Endothelial cell of umbilical vein (primary cell): ENCODE measurements around the gene APOH. TPM values are rescaled to one million over a fixed set of nuclear protein-coding genes. Genes with fewer than 3 reads are reported as not detected.

Source experiments
- BruUV-seq: library from RNA; stranded (reverse); fragments of 400-500 nt; replicated peaks from 2 replicates; lab custom pipeline; 2021; lab: Mats Ljungman, UMichigan
- CTCF ChIA-PET: fragments of 300-600, 350-600 bp; sonication (Branson Sonifier 250); formaldehyde crosslinking; loops from one replicate; lab custom pipeline; 2021; ENCODE audit warnings: antibody characterized with exemption, inconsistent platforms; lab: Charles Lee
- POLR2A ChIA-PET: fragments of 300-600, 350-600 bp; sonication (Branson Sonifier 250); formaldehyde crosslinking; loops from one replicate; lab custom pipeline; 2021; ENCODE audit warnings: antibody characterized with exemption, inconsistent platforms; lab: Charles Lee
- DNase-seq: peaks from one replicate; pipeline ENCODE4 v3.0.0-alpha.2; 2011; ENCODE audit warnings: low read depth, low spot score
- FAIRE-seq: peaks from 2 replicates; lab custom pipeline; 2011; peaks lifted over from hg19 to GRCh38; lab: Jason Lieb, UNC
- H2AFZ ChIP-seq: 2 replicates; pipeline ENCODE4 v1.6.0; 2012; ENCODE audit warnings: low read depth, low read length, control low read depth, inconsistent platforms
- H3K27ac ChIP-seq: 2 replicates; pipeline ENCODE4 v1.5.1; 2011; ENCODE audit warnings: low read depth, mild to moderate bottlenecking, control low read depth, low read length, moderate library complexity; ENCODE audit not compliant: insufficient read depth
- H3K27me3 ChIP-seq, 2 experiments: 2 replicates each; pipeline versions ENCODE4 v1.6.0 to v1.6.1; 2011; ENCODE audit warnings: low read length in 2 of 2, mixed read lengths in 1 of 2; ENCODE audit not compliant: control insufficient read depth in 2 of 2, insufficient read depth in 2 of 2
- H3K36me3 ChIP-seq, 2 experiments: 2 replicates in 1 of 2; 3 replicates in 1 of 2; pipeline ENCODE4 v1.5.1; 2011; ENCODE audit warnings: low read length in 2 of 2, mild to moderate bottlenecking in 1 of 2, moderate library complexity in 1 of 2; ENCODE audit not compliant: control insufficient read depth in 2 of 2, insufficient read depth in 2 of 2; ENCODE audit errors: extremely low read depth in 1 of 2
- H3K4me1 ChIP-seq: 3 replicates; pipeline ENCODE4 v1.5.1; 2011; ENCODE audit warnings: mild to moderate bottlenecking, low read length; ENCODE audit not compliant: control insufficient read depth, insufficient read depth; ENCODE audit errors: extremely low read depth
- H3K4me2 ChIP-seq: 2 replicates; pipeline ENCODE4 v1.6.1; 2011; ENCODE audit warnings: low read length, control low read depth, mixed read lengths; ENCODE audit not compliant: insufficient read depth
- H3K4me3 ChIP-seq, 3 experiments: fragments of 200-600 bp in 1 of 3; sonication (generic), shearing (Covaris generic) in 1 of 3; replicated peaks in 1 of 3; 2 replicates each; pipeline ENCODE4 v1.5.1; 2011 to 2016; ENCODE audit warnings: control low read depth in 3 of 3, low read length in 3 of 3, mild to moderate bottlenecking in 2 of 3, inconsistent platforms in 1 of 3, low read depth in 1 of 3, moderate library complexity in 1 of 3; ENCODE audit not compliant: insufficient read depth in 1 of 3
- H3K79me2 ChIP-seq: 2 replicates; pipeline ENCODE4 v1.6.0; 2012; ENCODE audit warnings: low read length, inconsistent platforms; ENCODE audit not compliant: control insufficient read depth, insufficient read depth
- H3K9ac ChIP-seq: replicated peaks from 2 replicates; pipeline ENCODE3; 2011; ENCODE audit warnings: low read length, control low read depth; ENCODE audit not compliant: insufficient read depth; ENCODE audit errors: extremely low read depth
- H3K9me1 ChIP-seq: replicated peaks from 3 replicates; pipeline ENCODE4 v1.6.0; 2011; ENCODE audit warnings: mild to moderate bottlenecking, low read length; ENCODE audit not compliant: control insufficient read depth, insufficient read depth; ENCODE audit errors: extremely low read depth
- H3K9me3 ChIP-seq: replicated peaks from 2 replicates; pipeline ENCODE4 v1.5.1; 2012; ENCODE audit warnings: low read length, inconsistent platforms; ENCODE audit not compliant: control insufficient read depth, insufficient read depth
- H4K20me1 ChIP-seq: replicated peaks from 2 replicates; pipeline ENCODE3; 2011; ENCODE audit warnings: mild to moderate bottlenecking, low read length; ENCODE audit not compliant: control insufficient read depth, insufficient read depth; ENCODE audit errors: extremely low read depth
- EZH2 ChIP-seq: IDR thresholded peaks from 2 replicates; pipeline ENCODE4 v1.6.1; 2012; ENCODE audit warnings: borderline replicate concordance, low read depth, mild to moderate bottlenecking, moderate library complexity, low read length, inconsistent platforms; ENCODE audit not compliant: severe bottlenecking
- FOS ChIP-seq: IDR thresholded peaks from 2 replicates; pipeline ENCODE4 v1.6.1; 2011; ENCODE audit warnings: mild to moderate bottlenecking, low read length, moderate library complexity, borderline replicate concordance; ENCODE audit not compliant: insufficient read depth
- GATA2 ChIP-seq: IDR thresholded peaks from 2 replicates; pipeline ENCODE4 v1.7.0; 2011; ENCODE audit warnings: low read depth, mild to moderate bottlenecking, moderate library complexity, mixed read lengths, low read length; ENCODE audit not compliant: insufficient read length, insufficient read depth
- JUN ChIP-seq: IDR thresholded peaks from 2 replicates; pipeline ENCODE4 v1.6.1; 2011; ENCODE audit warnings: borderline replicate concordance, low read depth; ENCODE audit not compliant: insufficient read length, insufficient read depth
- MYC ChIP-seq: IDR thresholded peaks from one replicate; pipeline ENCODE4 v1.6.1; 2011; ENCODE audit warnings: mild to moderate bottlenecking, low read depth, low read length
- POLR2A ChIP-seq: IDR thresholded peaks from 2 replicates; pipeline ENCODE4 v1.6.1; 2012; ENCODE audit warnings: low read depth, mild to moderate bottlenecking, control low read depth, low read length
- POLR2AphosphoS5 ChIP-seq: IDR thresholded peaks from 2 replicates; pipeline ENCODE4 v1.6.1; 2012; ENCODE audit warnings: low read depth, mild to moderate bottlenecking, control low read depth, low read length, moderate library complexity; ENCODE audit not compliant: insufficient read depth
- dilution Hi-C: fragments of 300-500 bp; cut with MboI; formaldehyde crosslinking; loops from one replicate; pipeline ENCODE4 v1.15.0; 2019; ENCODE audit warnings: low sequenced_read_pairs; ENCODE audit not compliant: extremely low pct_ligation_motif_present
- intact Hi-C: fragments of 100-400 bp; cut with micrococcal nuclease; formaldehyde crosslinking; loops from one replicate; pipeline ENCODE4 v1.10.0; 2022
- polyA plus RNA-seq, 4 experiments: library from polyadenylated mRNA; depleted of rRNA in 3 of 4; stranded (reverse) in 3 of 4; unstranded in 1 of 4; fragments of >200 nt; gene quantifications; 2 replicates each; pipeline versions ENCODE4 v1.2.1 to v1.2.3, GENCODE V29; 2011 to 2012; ENCODE audit warnings: missing spikeins in 1 of 4
- total RNA-seq: library from RNA; stranded (reverse); gene quantifications from 2 replicates; pipeline ENCODE4 v1.2.3, GENCODE V29; 2021
- TF ChIP-seq, protein P1 (sequence below): IDR thresholded peaks from 2 replicates; pipeline ENCODE4 v1.6.1; 2011; ENCODE audit not compliant: insufficient read depth, insufficient read length
- TF ChIP-seq, protein P2 (sequence below), 2 donors: IDR thresholded peaks; 1 replicate in 1 of 2; 2 replicates in 1 of 2; pipeline ENCODE4 v1.5.1; 2011; ENCODE audit warnings: low read length in 2 of 2, mild to moderate bottlenecking in 2 of 2, moderate library complexity in 2 of 2, control low read depth in 1 of 2, inconsistent platforms in 1 of 2, low read depth in 1 of 2; ENCODE audit not compliant: insufficient read depth in 1 of 2; ENCODE audit errors: extremely low read depth in 1 of 2

APOH gene
- total and polyA plus RNA-seq, 2 donors (not counting 3 experiments of a cell fraction or from before 2014, with no cell fraction given): not detected

DNA sequence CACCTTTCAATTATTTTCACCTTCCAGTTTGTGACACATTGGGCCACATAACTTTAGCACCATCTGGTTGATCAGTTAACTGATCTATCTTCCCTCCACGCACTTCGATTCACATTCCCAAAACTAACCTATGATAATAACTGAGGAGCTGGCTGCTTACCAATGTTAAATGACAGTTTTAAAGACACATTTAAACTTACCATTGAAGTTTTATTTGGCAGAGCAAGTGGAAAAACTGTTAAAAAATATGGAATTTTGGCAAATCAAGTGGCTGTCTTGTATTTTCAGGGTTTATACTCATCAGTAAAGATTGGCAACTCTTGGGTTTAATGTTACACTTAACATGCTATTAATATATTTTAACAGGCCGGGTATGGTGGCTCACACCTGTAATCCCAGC, 5.4 kb upstream of the APOH start:
- no peak overlapping the region for H2AFZ ChIP-seq
- intact Hi-C loops: no loop called here

More for the DNA sequence above, 5.4 kb upstream of the APOH start:
- ChIA-PET POLR2A (no interaction called here), CTCF (no interaction called here)
- Histone ChIP-seq H3K9me3 (no peaks in the 10 kb centered on the region), H3K4me2 (no peak overlapping the region), H3K9me1 (no peaks in the 10 kb centered on the region), H4K20me1 (no peaks in the 10 kb centered on the region), H3K36me3 (no peaks in the 10 kb centered on the region), H3K27me3 (peaks cover 0 to 4% of the 10 kb centered on the region in 2 experiments), H3K4me1 (no peaks in the 10 kb centered on the region), H3K27ac (no peak overlapping the region), H3K9ac (no peak overlapping the region), H3K4me3 (no peak overlapping the region), H3K79me2 (no peaks in the 10 kb centered on the region)
- no TSS peak for BruUV-seq
- TF ChIP-seq GATA2 (no peak), POLR2AphosphoS5 (no peak), JUN (no peak), FOS (no peak), MYC (no peak), EZH2 (no peak), POLR2A (no peak)
- TF ChIP-seq, protein P1, sequence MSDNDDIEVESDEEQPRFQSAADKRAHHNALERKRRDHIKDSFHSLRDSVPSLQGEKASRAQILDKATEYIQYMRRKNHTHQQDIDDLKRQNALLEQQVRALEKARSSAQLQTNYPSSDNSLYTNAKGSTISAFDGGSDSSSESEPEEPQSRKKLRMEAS: no peak
- TF ChIP-seq, protein P2, sequence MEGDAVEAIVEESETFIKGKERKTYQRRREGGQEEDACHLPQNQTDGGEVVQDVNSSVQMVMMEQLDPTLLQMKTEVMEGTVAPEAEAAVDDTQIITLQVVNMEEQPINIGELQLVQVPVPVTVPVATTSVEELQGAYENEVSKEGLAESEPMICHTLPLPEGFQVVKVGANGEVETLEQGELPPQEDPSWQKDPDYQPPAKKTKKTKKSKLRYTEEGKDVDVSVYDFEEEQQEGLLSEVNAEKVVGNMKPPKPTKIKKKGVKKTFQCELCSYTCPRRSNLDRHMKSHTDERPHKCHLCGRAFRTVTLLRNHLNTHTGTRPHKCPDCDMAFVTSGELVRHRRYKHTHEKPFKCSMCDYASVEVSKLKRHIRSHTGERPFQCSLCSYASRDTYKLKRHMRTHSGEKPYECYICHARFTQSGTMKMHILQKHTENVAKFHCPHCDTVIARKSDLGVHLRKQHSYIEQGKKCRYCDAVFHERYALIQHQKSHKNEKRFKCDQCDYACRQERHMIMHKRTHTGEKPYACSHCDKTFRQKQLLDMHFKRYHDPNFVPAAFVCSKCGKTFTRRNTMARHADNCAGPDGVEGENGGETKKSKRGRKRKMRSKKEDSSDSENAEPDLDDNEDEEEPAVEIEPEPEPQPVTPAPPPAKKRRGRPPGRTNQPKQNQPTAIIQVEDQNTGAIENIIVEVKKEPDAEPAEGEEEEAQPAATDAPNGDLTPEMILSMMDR (IDR thresholded peaks at IDR 0.05; ENCODE audit: extremely low read depth in 1 of 2, insufficient read depth in 1 of 2, low read depth in 1 of 2, low read length in 2 of 2): no peak
- dilution Hi-C loops: no loop called here
- FAIRE-seq: no peak
- DNase-seq: no peak
